ENCODE measurements around the gene MAD1L1.
"Not testable (repeated sequence)": the region's sequence is repeated elsewhere in the genome, so short reads cannot be mapped to it uniquely, and the experiment has no call there.

Gene MAD1L1

GRCh38 chr7:2004841-2005725 is 227.7 kb downstream of the MAD1L1 start:
- no peak for DNase-seq (ENCODE audit: low read depth in 2 of 2)

GRCh38 chr7:2003931-2004812 is 228.6 kb downstream of the MAD1L1 start:
- DNase-seq (ENCODE audit: low read depth in 2 of 2) = no peak

GRCh38 chr7:2003451-2003930 is 229.3 kb downstream of the MAD1L1 start:
- DNase-seq (ENCODE audit: low read depth in 2 of 2) = no peak

- DNase-seq (ENCODE audit: low read depth in 2 of 2) = no peak
These were observed 229.9 kb downstream of the MAD1L1 start for GRCh38 chr7:2002561-2003450.

- no peak for DNase-seq (ENCODE audit: low read depth in 2 of 2)
These were observed 230.9 kb downstream of the MAD1L1 start for GRCh38 chr7:2001601-2002442.

GRCh38 chr7:2000746-2001321 is 231.9 kb downstream of the MAD1L1 start:
- DNase-seq (ENCODE audit: low read depth in 2 of 2) = no peak

- DNase-seq (ENCODE audit: low read depth in 2 of 2) = no peak
These were observed 232.5 kb downstream of the MAD1L1 start for GRCh38 chr7:2000153-2000687.

- DNase-seq (ENCODE audit: low read depth in 2 of 2) = no peak
These were observed 233.3 kb downstream of the MAD1L1 start for GRCh38 chr7:1999278-1999984.

GRCh38 chr7:1998146-1998545 is 234.6 kb downstream of the MAD1L1 start:
- DNase-seq (ENCODE audit: low read depth in 2 of 2) = no peak

GRCh38 chr7:1997537-1998076 is 235.1 kb downstream of the MAD1L1 start:
- no peak for DNase-seq (ENCODE audit: low read depth in 2 of 2)

- no peak for DNase-seq (ENCODE audit: low read depth in 2 of 2)
These were observed 235.9 kb downstream of the MAD1L1 start for GRCh38 chr7:1996816-1997215.

- DNase-seq (ENCODE audit: low read depth in 2 of 2) = not testable (repeated sequence)
These were observed 236.8 kb downstream of the MAD1L1 start for GRCh38 chr7:1995911-1996420.

GRCh38 chr7:1995426-1995825 is 237.3 kb downstream of the MAD1L1 start:
- DNase-seq (ENCODE audit: low read depth in 2 of 2) = no peak

GRCh38 chr7:1994931-1995330 is 237.8 kb downstream of the MAD1L1 start:
- DNase-seq (ENCODE audit: low read depth in 2 of 2) = no peak

- DNase-seq (ENCODE audit: low read depth in 2 of 2) = no peak
These were observed 238.7 kb downstream of the MAD1L1 start for GRCh38 chr7:1993776-1994740.

- DNase-seq (ENCODE audit: low read depth in 2 of 2) = no peak
These were observed 239.6 kb downstream of the MAD1L1 start for GRCh38 chr7:1993031-1993695.

GRCh38 chr7:1992554-1992953 is 240.2 kb downstream of the MAD1L1 start:
- no peak for DNase-seq (ENCODE audit: low read depth in 2 of 2)

Measured in stimulated activated CD8-positive, alpha-beta memory T cell treated with anti-CD3 and anti-CD28 coated beads, Interleukin-15, amount 100 ng/mL, for 48 hours (primary cell).